GM23338 (cell line): ENCODE data around the gene CD9.

Experiments
- CREB1 ChIP-seq: fragments of 250-450 bp; sonication (Bioruptor Pico); IDR thresholded peaks from 2 replicates; pipeline ENCODE4 v1.5.0; 2020; ENCODE audit warnings: low read depth, mild to moderate bottlenecking, moderate library complexity
- EZH2 ChIP-seq: fragments of 200-600 bp; sonication (generic); IDR thresholded peaks from one replicate; pipeline ENCODE4 v1.8.0; 2017; ENCODE audit warnings: antibody characterized with exemption, mild to moderate bottlenecking, low read depth; ENCODE audit not compliant: unreplicated experiment
- EZH2phosphoT487 ChIP-seq: fragments of 200-600 bp; sonication (generic); IDR thresholded peaks from one replicate; pipeline ENCODE4 v1.8.1; 2018; ENCODE audit warnings: antibody characterized with exemption; ENCODE audit not compliant: unreplicated experiment
- POLR2AphosphoS5 ChIP-seq: IDR thresholded peaks from 2 replicates; pipeline ENCODE4 v1.6.1; 2016; ENCODE audit warnings: antibody characterized with exemption, low read depth
- TF ChIP-seq, protein P1 (sequence below), 2 experiments: fragments of 200-600 bp in 1 of 2; sonication (generic) in 1 of 2; conservative IDR thresholded peaks; 2 replicates each; pipeline versions ENCODE4 v1.5.1 to v1.6.1; 2016 to 2017; ENCODE audit warnings: antibody characterized with exemption in 2 of 2, low read depth in 2 of 2, mild to moderate bottlenecking in 2 of 2, moderate library complexity in 1 of 2
- TF ChIP-seq, protein P2 (sequence below): IDR thresholded peaks from 2 replicates; pipeline ENCODE4 v1.6.1; 2016; ENCODE audit warnings: antibody characterized with exemption

- TF ChIP-seq, protein P1, sequence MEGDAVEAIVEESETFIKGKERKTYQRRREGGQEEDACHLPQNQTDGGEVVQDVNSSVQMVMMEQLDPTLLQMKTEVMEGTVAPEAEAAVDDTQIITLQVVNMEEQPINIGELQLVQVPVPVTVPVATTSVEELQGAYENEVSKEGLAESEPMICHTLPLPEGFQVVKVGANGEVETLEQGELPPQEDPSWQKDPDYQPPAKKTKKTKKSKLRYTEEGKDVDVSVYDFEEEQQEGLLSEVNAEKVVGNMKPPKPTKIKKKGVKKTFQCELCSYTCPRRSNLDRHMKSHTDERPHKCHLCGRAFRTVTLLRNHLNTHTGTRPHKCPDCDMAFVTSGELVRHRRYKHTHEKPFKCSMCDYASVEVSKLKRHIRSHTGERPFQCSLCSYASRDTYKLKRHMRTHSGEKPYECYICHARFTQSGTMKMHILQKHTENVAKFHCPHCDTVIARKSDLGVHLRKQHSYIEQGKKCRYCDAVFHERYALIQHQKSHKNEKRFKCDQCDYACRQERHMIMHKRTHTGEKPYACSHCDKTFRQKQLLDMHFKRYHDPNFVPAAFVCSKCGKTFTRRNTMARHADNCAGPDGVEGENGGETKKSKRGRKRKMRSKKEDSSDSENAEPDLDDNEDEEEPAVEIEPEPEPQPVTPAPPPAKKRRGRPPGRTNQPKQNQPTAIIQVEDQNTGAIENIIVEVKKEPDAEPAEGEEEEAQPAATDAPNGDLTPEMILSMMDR (conservative IDR thresholded peaks at IDR 0.05; ENCODE audit: low read depth in 2 of 2) = no peak
- TF ChIP-seq CREB1 (CRISPR knock-in tag) (0 out of 2 replicates have a peak, but pooled peaks have one; percentile 13), POLR2AphosphoS5 (no peak; the same call in 1 of the 2 replicates), EZH2phosphoT487 (no peak), EZH2 (no peak)
- TF ChIP-seq, protein P2, sequence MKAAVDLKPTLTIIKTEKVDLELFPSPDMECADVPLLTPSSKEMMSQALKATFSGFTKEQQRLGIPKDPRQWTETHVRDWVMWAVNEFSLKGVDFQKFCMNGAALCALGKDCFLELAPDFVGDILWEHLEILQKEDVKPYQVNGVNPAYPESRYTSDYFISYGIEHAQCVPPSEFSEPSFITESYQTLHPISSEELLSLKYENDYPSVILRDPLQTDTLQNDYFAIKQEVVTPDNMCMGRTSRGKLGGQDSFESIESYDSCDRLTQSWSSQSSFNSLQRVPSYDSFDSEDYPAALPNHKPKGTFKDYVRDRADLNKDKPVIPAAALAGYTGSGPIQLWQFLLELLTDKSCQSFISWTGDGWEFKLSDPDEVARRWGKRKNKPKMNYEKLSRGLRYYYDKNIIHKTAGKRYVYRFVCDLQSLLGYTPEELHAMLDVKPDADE = no peak
These were observed 507 bp upstream of the CD9 start for GRCh38 chr12:6199531-6200255.
